Activated naive CD8-positive, alpha-beta T cell treated with anti-CD3 and anti-CD28 coated beads, Interleukin-2, amount 50 U/mL, for 16 hours (primary cell): Measurements from ENCODE around the gene ZNF512.
"Not testable (repeated sequence)": the region's sequence is repeated elsewhere in the genome, so short reads cannot be mapped to it uniquely, and the experiment has no call there.

Experiments
- DNase-seq: peaks from one replicate; pipeline ENCODE4 v3.0.0-alpha.2; 2020; ENCODE audit warnings: low read depth, low spot score

The ZNF512 gene

GRCh38 chr2:27583390-27583915 is 611 bp downstream of the ZNF512 start:
- DNase-seq: no peak

GRCh38 chr2:27584597-27584996 is 1.8 kb downstream of the ZNF512 start:
- DNase-seq: no peak

- no peak for DNase-seq
Observed at GRCh38 chr2:27587025-27587424, 4.2 kb downstream of the ZNF512 start.

- no peak for DNase-seq
Observed at GRCh38 chr2:27588308-27588707, 5.5 kb downstream of the ZNF512 start.

GRCh38 chr2:27591745-27592144 is 8.9 kb downstream of the ZNF512 start:
- DNase-seq: no peak

GRCh38 chr2:27593240-27593639 is 10.4 kb downstream of the ZNF512 start:
- no peak for DNase-seq

GRCh38 chr2:27594020-27594703 is 11.3 kb downstream of the ZNF512 start:
- not testable (repeated sequence) for DNase-seq

- DNase-seq: not testable (repeated sequence)
Observed at GRCh38 chr2:27595412-27595811, 12.6 kb downstream of the ZNF512 start.

GRCh38 chr2:27596627-27597026 is 13.8 kb downstream of the ZNF512 start:
- DNase-seq: no peak

GRCh38 chr2:27606611-27607010 is 23.8 kb downstream of the ZNF512 start:
- no peak for DNase-seq

- no peak for DNase-seq
Observed at GRCh38 chr2:27613985-27614384, 31.1 kb downstream of the ZNF512 start.

- DNase-seq: no peak
Observed at GRCh38 chr2:27615316-27615715, 32.5 kb downstream of the ZNF512 start.

- DNase-seq: no peak
Observed at GRCh38 chr2:27621524-27621923, 38.7 kb downstream of the ZNF512 start.

GRCh38 chr2:27622921-27623384 is 40.1 kb downstream of the ZNF512 start:
- no peak for DNase-seq

GRCh38 chr2:27624943-27625342 is 42.1 kb downstream of the ZNF512 start:
- DNase-seq: no peak

- DNase-seq: not testable (repeated sequence)
Observed at GRCh38 chr2:27626323-27626722, 43.5 kb downstream of the ZNF512 start.

- not testable (repeated sequence) for DNase-seq
Observed at GRCh38 chr2:27626921-27627320, 44.1 kb downstream of the ZNF512 start.

GRCh38 chr2:27627963-27628766 is 45.3 kb downstream of the ZNF512 start:
- DNase-seq: no peak

- peak; percentile 88 for DNase-seq
Observed at GRCh38 chr2:27628767-27629709, 46.2 kb downstream of the ZNF512 start, which contains the start of the genes CCDC121 and GPN1. Gene CCDC121, minus strand, starts transcription at chr2:27629012. Its CDS starts 1,213 bp downstream, at chr2:27627799. Gene GPN1, plus strand, starts transcription at chr2:27629050. Its CDS starts 9 bp downstream, at chr2:27629059.

GRCh38 chr2:27630257-27630656 is 47.4 kb downstream of the ZNF512 start:
- not testable (repeated sequence) for DNase-seq

GRCh38 chr2:27634291-27634690 is 51.4 kb downstream of the ZNF512 start:
- no peak for DNase-seq
